GM21447 (cell line): Measurements from ENCODE around the gene INSL3.
A peak's percentile ranks its signal among the peaks of the same experiment; 100 is the strongest.
"Not testable (repeated sequence)": the region's sequence is repeated elsewhere in the genome, so short reads cannot be mapped to it uniquely, and the experiment has no call there.

Experiments used
- ATAC-seq: cut with Tn5 transposase; IDR thresholded peaks from one replicate; pipeline ENCODE4 v1.9.1; 2021; ENCODE audit not compliant: unreplicated experiment

INSL3 gene

GRCh38 chr19:17787274-17787913, 33.9 kb downstream of the INSL3 start:
- no peak for ATAC-seq

- ATAC-seq = no peak
Measured at GRCh38 chr19:17784201-17785008, 36.9 kb downstream of the INSL3 start.

GRCh38 chr19:17783721-17784120, 37.6 kb downstream of the INSL3 start:
- ATAC-seq = not testable (repeated sequence)

GRCh38 chr19:17780781-17781180, 40.5 kb downstream of the INSL3 start:
- ATAC-seq = no peak

GRCh38 chr19:17778968-17779929, 42.1 kb downstream of the INSL3 start:
- ATAC-seq = no peak

- no peak for ATAC-seq
Measured at GRCh38 chr19:17778251-17778967, 42.9 kb downstream of the INSL3 start.

GRCh38 chr19:17777840-17778239, 43.5 kb downstream of the INSL3 start:
- ATAC-seq = not testable (repeated sequence)

- peak; percentile 69 for ATAC-seq
Measured at GRCh38 chr19:17775991-17776803, 45.1 kb downstream of the INSL3 start.

GRCh38 chr19:17775245-17775927, 45.9 kb downstream of the INSL3 start:
- no peak for ATAC-seq

- ATAC-seq = no peak
Measured at GRCh38 chr19:17772172-17772571, 49.1 kb downstream of the INSL3 start.

- ATAC-seq = no peak
Measured at GRCh38 chr19:17770613-17771012, 50.7 kb downstream of the INSL3 start.

GRCh38 chr19:17767559-17767958, 53.8 kb downstream of the INSL3 start:
- no peak for ATAC-seq

GRCh38 chr19:17766543-17767131, 54.7 kb downstream of the INSL3 start:
- no peak for ATAC-seq
